ENCODE results near the gene MYO1E. TPM values are rescaled to one million over a fixed set of nuclear protein-coding genes. Genes with fewer than 3 reads are reported as not detected.

Gene MYO1E
- total and polyA plus RNA-seq, 4 donors, result 6.7 to 70.9 (median 21.6) TPM

GRCh38 chr15:59352683-59353082, 20.0 kb downstream of the MYO1E start:
- no peak overlapping the region for H3K27ac ChIP-seq (ENCODE audit: low read depth in 1 of 2, low read length in 2 of 2)
- H3K36me3 ChIP-seq (ENCODE audit: control insufficient read depth in 4 of 4, insufficient read depth in 3 of 4, low read depth in 1 of 4, low read length in 3 of 4), result no peaks in the 10 kb centered on the region
- H3K9me3 ChIP-seq (ENCODE audit: control insufficient read depth in 4 of 4, low read length in 3 of 4), result no peaks in the 10 kb centered on the region
- H3K4me3 ChIP-seq (ENCODE audit: low read depth in 1 of 3, low read length in 3 of 3), result no peak overlapping the region
- TF ChIP-seq GABPA (IDR thresholded peaks at IDR 0.05 in 1 of 2, conservative IDR thresholded peaks at IDR 0.05 in 1 of 2) (no peak), YY1 (IDR thresholded peaks at IDR 0.05) (no peak), JUND (IDR thresholded peaks at IDR 0.05) (no peak), RXRA (IDR thresholded peaks at IDR 0.05) (no peak), NR2F2 (IDR thresholded peaks at IDR 0.05) (no peak), FOXA1 (IDR thresholded peaks at IDR 0.05) (no peak), HNF4G (IDR thresholded peaks at IDR 0.05) (no peak), TAF1 (conservative IDR thresholded peaks at IDR 0.05) (no peak), FOXA2 (IDR thresholded peaks at IDR 0.05) (no peak), HNF4A (conservative IDR thresholded peaks at IDR 0.05) (no peak)
- TF ChIP-seq, protein P1, sequence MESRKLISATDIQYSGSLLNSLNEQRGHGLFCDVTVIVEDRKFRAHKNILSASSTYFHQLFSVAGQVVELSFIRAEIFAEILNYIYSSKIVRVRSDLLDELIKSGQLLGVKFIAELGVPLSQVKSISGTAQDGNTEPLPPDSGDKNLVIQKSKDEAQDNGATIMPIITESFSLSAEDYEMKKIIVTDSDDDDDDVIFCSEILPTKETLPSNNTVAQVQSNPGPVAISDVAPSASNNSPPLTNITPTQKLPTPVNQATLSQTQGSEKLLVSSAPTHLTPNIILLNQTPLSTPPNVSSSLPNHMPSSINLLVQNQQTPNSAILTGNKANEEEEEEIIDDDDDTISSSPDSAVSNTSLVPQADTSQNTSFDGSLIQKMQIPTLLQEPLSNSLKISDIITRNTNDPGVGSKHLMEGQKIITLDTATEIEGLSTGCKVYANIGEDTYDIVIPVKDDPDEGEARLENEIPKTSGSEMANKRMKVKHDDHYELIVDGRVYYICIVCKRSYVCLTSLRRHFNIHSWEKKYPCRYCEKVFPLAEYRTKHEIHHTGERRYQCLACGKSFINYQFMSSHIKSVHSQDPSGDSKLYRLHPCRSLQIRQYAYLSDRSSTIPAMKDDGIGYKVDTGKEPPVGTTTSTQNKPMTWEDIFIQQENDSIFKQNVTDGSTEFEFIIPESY (IDR thresholded peaks at IDR 0.05), result no peak
- TF ChIP-seq, protein P2, sequence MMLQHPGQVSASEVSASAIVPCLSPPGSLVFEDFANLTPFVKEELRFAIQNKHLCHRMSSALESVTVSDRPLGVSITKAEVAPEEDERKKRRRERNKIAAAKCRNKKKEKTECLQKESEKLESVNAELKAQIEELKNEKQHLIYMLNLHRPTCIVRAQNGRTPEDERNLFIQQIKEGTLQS (IDR thresholded peaks at IDR 0.05), result no peak
- TF ChIP-seq, protein P3, sequence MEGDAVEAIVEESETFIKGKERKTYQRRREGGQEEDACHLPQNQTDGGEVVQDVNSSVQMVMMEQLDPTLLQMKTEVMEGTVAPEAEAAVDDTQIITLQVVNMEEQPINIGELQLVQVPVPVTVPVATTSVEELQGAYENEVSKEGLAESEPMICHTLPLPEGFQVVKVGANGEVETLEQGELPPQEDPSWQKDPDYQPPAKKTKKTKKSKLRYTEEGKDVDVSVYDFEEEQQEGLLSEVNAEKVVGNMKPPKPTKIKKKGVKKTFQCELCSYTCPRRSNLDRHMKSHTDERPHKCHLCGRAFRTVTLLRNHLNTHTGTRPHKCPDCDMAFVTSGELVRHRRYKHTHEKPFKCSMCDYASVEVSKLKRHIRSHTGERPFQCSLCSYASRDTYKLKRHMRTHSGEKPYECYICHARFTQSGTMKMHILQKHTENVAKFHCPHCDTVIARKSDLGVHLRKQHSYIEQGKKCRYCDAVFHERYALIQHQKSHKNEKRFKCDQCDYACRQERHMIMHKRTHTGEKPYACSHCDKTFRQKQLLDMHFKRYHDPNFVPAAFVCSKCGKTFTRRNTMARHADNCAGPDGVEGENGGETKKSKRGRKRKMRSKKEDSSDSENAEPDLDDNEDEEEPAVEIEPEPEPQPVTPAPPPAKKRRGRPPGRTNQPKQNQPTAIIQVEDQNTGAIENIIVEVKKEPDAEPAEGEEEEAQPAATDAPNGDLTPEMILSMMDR (IDR thresholded peaks at IDR 0.05; ENCODE audit: low read depth, low read length, missing input control), result no peak
- TF ChIP-seq, protein P4, sequence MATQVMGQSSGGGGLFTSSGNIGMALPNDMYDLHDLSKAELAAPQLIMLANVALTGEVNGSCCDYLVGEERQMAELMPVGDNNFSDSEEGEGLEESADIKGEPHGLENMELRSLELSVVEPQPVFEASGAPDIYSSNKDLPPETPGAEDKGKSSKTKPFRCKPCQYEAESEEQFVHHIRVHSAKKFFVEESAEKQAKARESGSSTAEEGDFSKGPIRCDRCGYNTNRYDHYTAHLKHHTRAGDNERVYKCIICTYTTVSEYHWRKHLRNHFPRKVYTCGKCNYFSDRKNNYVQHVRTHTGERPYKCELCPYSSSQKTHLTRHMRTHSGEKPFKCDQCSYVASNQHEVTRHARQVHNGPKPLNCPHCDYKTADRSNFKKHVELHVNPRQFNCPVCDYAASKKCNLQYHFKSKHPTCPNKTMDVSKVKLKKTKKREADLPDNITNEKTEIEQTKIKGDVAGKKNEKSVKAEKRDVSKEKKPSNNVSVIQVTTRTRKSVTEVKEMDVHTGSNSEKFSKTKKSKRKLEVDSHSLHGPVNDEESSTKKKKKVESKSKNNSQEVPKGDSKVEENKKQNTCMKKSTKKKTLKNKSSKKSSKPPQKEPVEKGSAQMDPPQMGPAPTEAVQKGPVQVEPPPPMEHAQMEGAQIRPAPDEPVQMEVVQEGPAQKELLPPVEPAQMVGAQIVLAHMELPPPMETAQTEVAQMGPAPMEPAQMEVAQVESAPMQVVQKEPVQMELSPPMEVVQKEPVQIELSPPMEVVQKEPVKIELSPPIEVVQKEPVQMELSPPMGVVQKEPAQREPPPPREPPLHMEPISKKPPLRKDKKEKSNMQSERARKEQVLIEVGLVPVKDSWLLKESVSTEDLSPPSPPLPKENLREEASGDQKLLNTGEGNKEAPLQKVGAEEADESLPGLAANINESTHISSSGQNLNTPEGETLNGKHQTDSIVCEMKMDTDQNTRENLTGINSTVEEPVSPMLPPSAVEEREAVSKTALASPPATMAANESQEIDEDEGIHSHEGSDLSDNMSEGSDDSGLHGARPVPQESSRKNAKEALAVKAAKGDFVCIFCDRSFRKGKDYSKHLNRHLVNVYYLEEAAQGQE (IDR thresholded peaks at IDR 0.05), result no peak
- TF ChIP-seq, protein P5, sequence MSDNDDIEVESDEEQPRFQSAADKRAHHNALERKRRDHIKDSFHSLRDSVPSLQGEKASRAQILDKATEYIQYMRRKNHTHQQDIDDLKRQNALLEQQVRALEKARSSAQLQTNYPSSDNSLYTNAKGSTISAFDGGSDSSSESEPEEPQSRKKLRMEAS (IDR thresholded peaks at IDR 0.05), result no peak
- no peak overlapping the region for H3K9ac ChIP-seq (ENCODE audit: low read depth in 1 of 2, low read length in 2 of 2)
- H3K4me1 ChIP-seq (ENCODE audit: control insufficient read depth in 4 of 4, insufficient read depth in 4 of 4, low read length in 3 of 4), result peaks cover 0 to 5% (median 2%) of the 10 kb centered on the region in 4 donors
- H3K27me3 ChIP-seq (ENCODE audit: control insufficient read depth in 4 of 4, insufficient read depth in 4 of 4, low read length in 3 of 4), result no peaks in the 10 kb centered on the region
- DNase-seq (ENCODE audit: low spot score), result no peak
- 55% methylated on average over 7 of the region's 7 CpGs for WGBS

DNA sequence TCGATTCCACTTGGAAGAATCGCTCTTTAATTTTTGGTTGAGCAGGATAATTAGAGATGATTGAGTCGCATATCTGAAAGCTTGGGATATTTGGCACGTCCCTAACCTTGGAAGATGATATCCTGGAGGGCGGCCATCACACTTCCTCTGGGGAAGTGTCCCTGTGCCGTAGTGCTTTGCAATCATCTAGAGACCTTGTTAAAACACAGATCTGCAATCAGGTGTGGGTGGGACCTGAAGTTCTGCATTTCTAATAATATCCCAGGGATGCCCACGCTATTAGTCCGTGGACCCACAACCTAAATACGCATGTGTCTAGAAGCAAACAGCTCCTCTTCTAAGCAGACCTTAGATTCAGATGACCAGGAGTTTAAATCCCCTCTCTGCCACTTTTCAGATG, 20.5 kb downstream of the MYO1E start:
- H3K4me3 ChIP-seq (ENCODE audit: low read depth in 1 of 3, low read length in 3 of 3), result no peak overlapping the region
- no peak overlapping the region for H3K9ac ChIP-seq (ENCODE audit: low read depth in 1 of 2, low read length in 2 of 2)
- no peaks in the 10 kb centered on the region for H3K27me3 ChIP-seq (ENCODE audit: control insufficient read depth in 4 of 4, insufficient read depth in 4 of 4, low read length in 3 of 4)
- 77% methylated on average over 9 of the region's 9 CpGs for WGBS
- TF ChIP-seq, protein P5 (IDR thresholded peaks at IDR 0.05), result no peak
- no peak for TF ChIP-seq RXRA (IDR thresholded peaks at IDR 0.05)
- TF ChIP-seq JUND (IDR thresholded peaks at IDR 0.05), result no peak
- H3K27ac ChIP-seq (ENCODE audit: low read depth in 1 of 2, low read length in 2 of 2), result no peak overlapping the region
- H3K4me1 ChIP-seq (ENCODE audit: control insufficient read depth in 4 of 4, insufficient read depth in 4 of 4, low read length in 3 of 4), result peaks cover 0 to 5% (median 2%) of the 10 kb centered on the region in 4 donors
- no peaks in the 10 kb centered on the region for H3K9me3 ChIP-seq (ENCODE audit: control insufficient read depth in 4 of 4, low read length in 3 of 4)
- no peak for DNase-seq (ENCODE audit: low spot score)
- no peaks in the 10 kb centered on the region for H3K36me3 ChIP-seq (ENCODE audit: control insufficient read depth in 4 of 4, insufficient read depth in 3 of 4, low read depth in 1 of 4, low read length in 3 of 4)

All from liver (tissue), 9 donors.